Stimulated activated CD4-positive, alpha-beta T cell treated with anti-CD3 and anti-CD28 coated beads, TNF-alpha, amount 100 ng/mL, for 24 hours (primary cell): Measurements from ENCODE around the gene NCOA1.
"Not testable (repeated sequence)": the region's sequence is repeated elsewhere in the genome, so short reads cannot be mapped to it uniquely, and the experiment has no call there.

Experiments used
- DNase-seq, 3 experiments: peaks; one replicate each; pipeline ENCODE4 v3.0.0-alpha.2; 2020; ENCODE audit warnings: low read depth in 3 of 3

Gene NCOA1

DNA sequence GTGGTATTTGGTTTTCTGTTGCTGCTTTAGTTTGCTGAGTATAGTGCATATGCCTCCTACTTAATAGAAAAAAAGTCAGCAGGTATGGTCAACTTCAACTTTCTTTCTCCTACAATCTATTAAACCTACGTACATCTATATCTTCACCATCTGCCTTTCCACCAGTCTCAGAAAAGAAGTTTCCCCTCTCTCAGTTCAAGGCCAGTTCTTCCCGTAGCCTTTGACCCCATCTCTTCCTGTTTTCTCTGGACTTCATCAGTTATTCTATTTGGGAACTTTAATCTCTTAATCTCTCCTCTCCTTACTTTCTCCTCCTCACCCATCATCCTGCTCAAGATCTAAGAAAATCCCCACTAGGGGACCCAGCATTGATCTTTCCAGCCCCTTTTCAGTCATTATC is 296.5 kb downstream of the NCOA1 start:
- DNase-seq = no peak

GRCh38 chr2:24788816-24789215 is 297.8 kb downstream of the NCOA1 start:
- no peak for DNase-seq

DNA sequence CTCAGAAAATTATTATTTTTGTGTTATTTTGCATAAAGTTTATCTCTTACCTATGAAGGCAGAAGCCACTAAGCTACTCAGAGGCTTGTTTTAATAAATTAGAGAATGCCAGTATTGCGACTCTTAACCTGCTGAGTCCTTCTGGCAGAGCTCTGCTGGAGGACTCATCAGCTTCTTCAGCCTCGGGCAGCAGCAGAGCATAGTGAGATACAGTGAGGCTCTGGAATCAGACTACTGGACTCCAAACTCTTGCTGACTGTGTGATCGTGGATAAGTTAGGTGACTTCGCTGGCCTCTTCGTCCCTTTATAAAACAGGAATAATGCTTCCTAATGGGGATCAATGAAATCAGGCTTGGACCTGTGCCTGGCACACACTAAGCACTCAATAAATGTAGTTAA is 300.4 kb downstream of the NCOA1 start:
- no peak for DNase-seq

DNA sequence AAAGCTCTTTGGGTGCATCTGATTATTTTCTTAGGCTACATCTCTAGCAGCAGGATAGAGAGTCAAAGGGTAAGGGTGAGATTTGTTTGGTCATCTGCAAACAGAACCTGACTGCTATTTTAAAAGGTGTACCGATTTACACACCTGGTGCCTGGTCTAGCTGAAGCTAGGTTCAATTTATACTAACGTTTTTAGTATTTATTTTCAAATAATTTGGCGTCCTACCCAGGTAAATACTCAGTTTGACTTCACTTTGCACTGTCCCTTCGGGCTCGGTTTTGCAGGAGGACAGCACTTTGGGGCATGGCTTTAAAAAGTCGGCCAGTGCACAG is 301.5 kb downstream of the NCOA1 start:
- DNase-seq = no peak

- peak; percentile 88 to 93 (median 89) for DNase-seq
Measured at GRCh38 chr2:24792874-24793760, 302.1 kb downstream of the NCOA1 start, which contains the start of the genes CENPO and PTRHD1. CENPO (plus strand) TSS chr2:24793425; CDS start chr2:24793920, 495 bp downstream. PTRHD1 (minus strand) TSS chr2:24793391; CDS start chr2:24793377, 14 bp downstream.

DNA sequence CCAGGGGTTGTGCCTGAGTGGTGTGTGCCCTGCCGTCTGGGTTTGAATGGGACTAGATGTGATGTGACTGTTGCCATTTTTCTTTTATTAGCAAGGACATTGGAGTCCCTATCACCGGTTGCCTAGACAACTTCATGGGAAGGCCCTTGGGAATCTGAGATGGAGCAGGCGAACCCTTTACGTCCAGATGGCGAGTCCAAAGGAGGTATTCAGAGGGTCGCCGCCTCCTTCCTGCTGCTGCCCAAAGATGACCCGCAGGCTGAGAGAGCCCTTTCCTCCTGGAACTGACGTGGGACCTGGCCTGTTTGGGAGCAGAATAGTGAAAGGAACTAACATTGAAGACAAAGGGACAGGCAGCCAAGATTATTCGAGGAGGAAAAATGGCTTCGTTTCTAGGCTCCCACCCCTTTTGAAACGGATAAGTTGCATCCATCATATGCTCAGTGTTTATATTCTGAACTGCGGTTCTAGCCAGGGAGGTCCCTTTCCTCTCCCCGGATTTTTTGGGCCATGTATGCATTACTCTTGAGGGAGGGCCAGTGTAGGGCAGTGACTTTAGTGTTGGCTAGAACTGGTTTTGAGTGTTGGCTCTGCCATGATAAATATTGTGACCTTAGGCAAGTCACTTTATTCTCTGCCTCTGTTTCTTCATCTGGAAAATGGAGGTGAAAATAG is 302.8 kb downstream of the NCOA1 start:
- no peak for DNase-seq

DNA sequence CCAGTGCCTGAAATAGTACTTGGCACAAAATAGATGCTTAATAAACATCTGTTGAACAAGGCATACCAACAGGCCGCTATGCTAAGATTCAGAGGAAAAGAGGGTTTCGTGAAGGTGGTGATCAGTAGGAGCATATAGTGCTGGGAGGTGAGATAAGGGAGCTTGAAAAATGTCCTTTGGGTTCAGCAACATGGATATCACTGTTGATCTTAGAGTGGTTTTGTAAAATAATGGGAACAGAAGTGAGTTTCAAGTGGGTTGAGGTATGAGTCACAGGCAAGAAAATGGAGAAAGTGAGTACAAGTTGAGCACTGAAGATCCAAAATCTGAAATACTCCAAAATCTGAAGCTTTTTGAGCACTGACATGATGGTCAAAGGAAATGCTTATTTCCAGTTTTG is 306.6 kb downstream of the NCOA1 start:
- DNase-seq = no peak

GRCh38 chr2:24800487-24800886 is 309.4 kb downstream of the NCOA1 start:
- not testable (repeated sequence) for DNase-seq

DNA sequence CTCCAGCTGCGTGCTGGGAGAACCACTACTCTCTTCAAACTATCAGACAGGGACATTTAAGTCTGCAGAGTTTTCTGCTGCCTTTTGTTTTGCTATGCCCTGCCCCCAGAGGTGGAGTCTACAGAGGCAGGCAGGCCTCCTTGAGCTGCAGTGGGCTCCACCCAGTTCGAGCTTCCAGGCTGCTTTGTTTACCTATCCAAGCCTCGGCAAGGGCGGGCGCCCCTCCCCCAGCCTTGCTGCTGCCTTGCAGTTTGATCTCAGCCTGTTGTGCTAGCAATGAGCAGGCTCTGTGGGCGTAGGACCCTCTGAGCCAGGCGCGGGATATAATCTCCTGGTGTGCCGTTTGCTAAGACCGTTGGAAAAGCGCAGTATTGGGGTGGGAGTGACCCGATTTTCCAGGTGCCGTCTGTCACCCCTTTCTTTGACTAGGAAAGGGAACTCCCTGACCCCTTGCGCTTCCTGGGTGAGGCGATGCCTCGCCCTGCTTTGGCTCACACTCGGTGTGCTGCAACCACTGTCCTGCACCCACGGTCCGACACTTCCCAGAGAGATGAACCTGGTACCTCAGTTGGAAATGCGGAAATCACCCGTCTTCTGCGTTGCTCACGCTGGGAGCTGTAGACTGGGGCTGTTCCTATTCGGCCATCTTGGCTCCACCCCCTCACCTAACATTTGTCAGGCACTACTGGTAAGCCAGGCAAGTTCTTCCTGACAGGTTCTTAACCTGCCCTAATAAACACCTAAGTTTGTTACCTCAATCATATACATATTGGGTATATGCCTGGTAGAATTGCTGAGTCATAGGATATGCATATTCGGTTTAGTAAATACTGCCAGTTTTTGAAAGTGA is 315.0 kb downstream of the NCOA1 start:
- not testable (repeated sequence) for DNase-seq

- no peak for DNase-seq
Measured at GRCh38 chr2:24806661-24807036, 315.6 kb downstream of the NCOA1 start.

GRCh38 chr2:24809316-24810007 is 318.4 kb downstream of the NCOA1 start:
- DNase-seq = no peak

DNA sequence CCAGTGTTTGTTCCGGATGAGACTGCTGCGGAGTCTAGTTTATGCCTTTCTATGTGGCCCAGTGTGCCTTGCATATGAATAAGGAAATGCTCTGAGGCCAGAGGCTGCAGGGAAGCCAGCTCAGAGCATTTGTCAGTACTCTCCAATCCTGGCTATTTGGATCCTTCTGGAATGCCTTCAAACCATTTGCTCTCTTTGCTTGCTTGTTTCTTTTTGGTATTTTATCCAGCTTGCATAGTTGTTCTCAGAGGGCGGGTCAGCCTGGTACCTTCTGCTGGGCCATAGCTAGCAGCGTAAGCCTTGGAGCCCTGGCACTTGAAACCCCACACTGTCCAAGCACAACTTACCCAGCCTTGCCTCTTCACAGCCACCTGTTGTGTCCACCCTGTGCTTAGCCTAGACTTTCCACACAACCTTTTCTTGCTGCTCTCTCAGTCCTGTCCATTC is 322.7 kb downstream of the NCOA1 start:
- DNase-seq = no peak

DNA sequence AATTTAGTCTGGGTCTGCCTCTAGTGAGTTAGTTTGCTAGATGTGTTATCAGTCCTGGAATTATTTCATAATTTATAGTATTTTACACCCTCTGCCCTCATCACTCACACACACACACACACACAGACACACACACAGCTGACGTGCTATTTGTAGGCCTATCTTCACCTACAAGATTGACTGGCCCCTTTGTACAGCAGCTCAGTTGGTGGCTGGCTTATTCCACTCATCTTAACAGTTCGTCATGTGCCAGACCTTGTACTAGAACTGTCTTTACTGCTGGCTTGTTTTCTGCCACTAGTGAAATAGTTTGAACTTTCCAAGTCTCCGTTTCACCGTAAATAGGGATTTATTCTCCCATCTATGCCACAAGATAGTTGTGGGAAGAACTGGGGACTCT is 323.5 kb downstream of the NCOA1 start:
- DNase-seq = no peak

- no peak for DNase-seq
Measured at GRCh38 chr2:24815171-24815570, 324.1 kb downstream of the NCOA1 start.

DNA sequence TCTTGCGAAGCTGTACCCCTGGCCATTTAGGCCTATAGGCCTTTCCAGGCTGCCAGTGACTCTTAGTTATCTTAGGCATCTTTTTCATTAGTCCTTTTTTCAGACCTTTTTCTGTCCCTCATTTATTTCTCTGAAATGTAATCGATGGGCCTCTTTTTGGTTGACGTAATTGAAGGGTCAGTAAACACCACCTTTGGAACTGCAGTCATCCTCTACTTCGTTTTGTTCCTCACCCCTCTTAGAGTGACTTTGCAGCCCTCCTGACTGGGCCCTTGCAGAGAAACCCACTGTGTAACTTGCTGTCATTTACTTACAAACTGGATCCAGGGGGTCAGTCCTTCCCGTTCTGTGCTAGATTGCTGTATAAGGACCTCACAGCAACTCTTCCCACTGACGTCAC is 325.4 kb downstream of the NCOA1 start:
- no peak for DNase-seq

- DNase-seq = no peak
Measured at GRCh38 chr2:24816884-24817283, 325.8 kb downstream of the NCOA1 start.

- no peak for DNase-seq
Measured at GRCh38 chr2:24818721-24819167, 327.7 kb downstream of the NCOA1 start.

DNA sequence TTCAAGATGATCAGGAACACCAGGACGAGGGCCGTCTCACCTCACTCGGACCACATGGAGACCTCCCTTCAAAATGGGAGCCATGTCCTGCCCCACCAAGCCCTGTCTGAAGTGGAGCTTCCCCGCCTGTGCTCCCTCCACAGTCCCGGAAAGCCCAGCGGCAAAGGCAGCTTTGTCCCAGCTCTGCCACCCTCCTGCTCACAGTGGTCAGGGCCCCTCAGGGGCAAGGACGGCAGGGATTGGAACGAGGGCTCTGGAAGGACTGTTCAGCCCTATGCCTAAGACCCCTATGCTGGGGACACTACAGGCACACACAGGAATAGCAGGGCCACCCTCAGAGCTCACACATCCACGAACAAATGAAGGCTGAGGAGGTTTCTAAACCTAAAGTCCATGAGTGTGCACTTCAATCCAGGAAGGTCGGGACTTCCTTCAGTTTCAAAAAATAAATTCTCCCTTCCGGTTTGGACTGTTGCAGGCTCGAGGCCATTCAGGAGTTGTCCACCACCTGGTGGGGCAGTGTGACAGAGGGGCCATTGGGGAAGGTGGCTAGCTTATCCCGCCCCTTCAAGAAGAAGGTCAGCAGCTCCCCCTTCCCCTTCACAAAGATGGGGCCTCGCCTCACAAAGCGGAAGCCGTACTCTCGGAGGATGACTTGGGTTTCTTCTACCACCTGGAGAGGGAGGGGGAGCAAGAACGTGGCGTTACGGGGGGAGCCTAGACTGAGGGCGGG is 328.6 kb downstream of the NCOA1 start:
- DNase-seq = no peak

GRCh38 chr2:24820175-24820513 is 329.1 kb downstream of the NCOA1 start:
- no peak for DNase-seq
